Mucosa of rectum (tissue), 2 donors: ENCODE measurements around the gene CHMP4B.
A peak's percentile ranks its signal among the peaks of the same experiment; 100 is the strongest.

Experiments used
- H3K27ac ChIP-seq, 2 donors: one replicate each; pipeline ENCODE4 v1.7.0; 2013; ENCODE audit warnings: inconsistent platforms in 2 of 2, low read depth in 2 of 2, low read length in 2 of 2
- H3K27me3 ChIP-seq, 2 donors: one replicate each; pipeline ENCODE4 v1.7.0; 2013; ENCODE audit warnings: low read length in 2 of 2; ENCODE audit not compliant: control insufficient read depth in 2 of 2, insufficient read depth in 2 of 2
- H3K36me3 ChIP-seq, 2 donors: one replicate each; pipeline ENCODE4 v1.7.0; 2013; ENCODE audit warnings: low read length in 2 of 2; ENCODE audit not compliant: control insufficient read depth in 2 of 2, insufficient read depth in 2 of 2
- H3K4me1 ChIP-seq, 2 donors: one replicate each; pipeline ENCODE4 v1.7.0; 2013; ENCODE audit warnings: low read length in 2 of 2, mild to moderate bottlenecking in 1 of 2; ENCODE audit not compliant: control insufficient read depth in 2 of 2, insufficient read depth in 2 of 2
- H3K4me3 ChIP-seq, 2 donors: one replicate each; pipeline ENCODE4 v1.7.0; 2013; ENCODE audit warnings: low read length in 2 of 2
- H3K9ac ChIP-seq, 2 donors: one replicate each; pipeline ENCODE4 v1.7.0; 2013; ENCODE audit warnings: low read length in 2 of 2, low read depth in 1 of 2, mild to moderate bottlenecking in 1 of 2
- H3K9me3 ChIP-seq, 2 donors: one replicate each; pipeline ENCODE4 v1.7.0; 2013; ENCODE audit warnings: low read length in 2 of 2; ENCODE audit not compliant: control insufficient read depth in 2 of 2
- donor health status: healthy.
- donor health status: Normal muscosa, but diverticular disease.

The CHMP4B gene

GRCh38 chr20:33835615-33836172 is 24.5 kb downstream of the CHMP4B start:
- Histone ChIP-seq H3K27ac (no peak overlapping the region), H3K9me3 (no peaks in the 10 kb centered on the region), H3K36me3 (peaks cover 0 to 7% of the 10 kb centered on the region in 2 donors), H3K27me3 (no peaks in the 10 kb centered on the region), H3K4me3 (no peak overlapping the region), H3K9ac (no peak overlapping the region), H3K4me1 (peaks cover 70 to 73% of the 10 kb centered on the region in 2 donors)

GRCh38 chr20:33836277-33836676 is 25.1 kb downstream of the CHMP4B start:
- Histone ChIP-seq H3K4me1 (peaks cover 69 to 73% of the 10 kb centered on the region in 2 donors), H3K9ac (no peak overlapping the region), H3K36me3 (peaks cover 0 to 7% of the 10 kb centered on the region in 2 donors), H3K4me3 (peak overlapping the region in 1 of 2 donors; percentile 21), H3K9me3 (no peaks in the 10 kb centered on the region), H3K27ac (peak overlapping the region; percentile 74 to 75), H3K27me3 (no peaks in the 10 kb centered on the region)

- H3K9ac ChIP-seq, result peak overlapping the region in 1 of 2 donors; percentile 36
- peaks cover 0 to 7% of the 10 kb centered on the region in 2 donors for H3K36me3 ChIP-seq
- H3K27me3 ChIP-seq, result no peaks in the 10 kb centered on the region
- H3K4me3 ChIP-seq, result no peak overlapping the region
- H3K9me3 ChIP-seq, result no peaks in the 10 kb centered on the region
- peaks cover 63 to 67% of the 10 kb centered on the region in 2 donors for H3K4me1 ChIP-seq
- H3K27ac ChIP-seq, result peak overlapping the region; percentile 74 to 75
These were observed 26.1 kb downstream of the CHMP4B start for GRCh38 chr20:33837096-33837830.

GRCh38 chr20:33838035-33838864 is 27.1 kb downstream of the CHMP4B start:
- Histone ChIP-seq H3K9ac (peak overlapping the region in 1 of 2 donors; percentile 2), H3K4me3 (peak overlapping the region in 1 of 2 donors; percentile 46), H3K27ac (peak overlapping the region; percentile 74 to 75), H3K4me1 (peaks cover 68 to 72% of the 10 kb centered on the region in 2 donors), H3K27me3 (no peaks in the 10 kb centered on the region), H3K9me3 (no peaks in the 10 kb centered on the region), H3K36me3 (peaks cover 0 to 7% of the 10 kb centered on the region in 2 donors)

- H3K27ac ChIP-seq, result peak overlapping the region; percentile 0 to 75
- H3K4me1 ChIP-seq, result peaks cover 71 to 77% of the 10 kb centered on the region in 2 donors
- no peaks in the 10 kb centered on the region for H3K27me3 ChIP-seq
These were observed 28.4 kb downstream of the CHMP4B start for GRCh38 chr20:33839591-33839990.

GRCh38 chr20:33840160-33840559 is 29.0 kb downstream of the CHMP4B start:
- Histone ChIP-seq H3K9me3 (no peaks in the 10 kb centered on the region), H3K4me3 (no peak overlapping the region), H3K9ac (no peak overlapping the region), H3K36me3 (peaks cover 0 to under 1% of the 10 kb centered on the region in 2 donors), H3K27me3 (no peaks in the 10 kb centered on the region), H3K4me1 (peaks cover 71 to 77% of the 10 kb centered on the region in 2 donors), H3K27ac (no peak overlapping the region)

More at GRCh38 chr20:33839591-33839990, 28.4 kb downstream of the CHMP4B start:
- Histone ChIP-seq H3K36me3 (peaks cover 0 to 6% of the 10 kb centered on the region in 2 donors), H3K9ac (no peak overlapping the region), H3K9me3 (no peaks in the 10 kb centered on the region), H3K4me3 (no peak overlapping the region)

GRCh38 chr20:33840759-33841435 is 29.7 kb downstream of the CHMP4B start:
- Histone ChIP-seq H3K27ac (no peak overlapping the region), H3K9me3 (no peaks in the 10 kb centered on the region), H3K36me3 (no peaks in the 10 kb centered on the region), H3K27me3 (no peaks in the 10 kb centered on the region), H3K4me3 (no peak overlapping the region), H3K9ac (no peak overlapping the region), H3K4me1 (peaks cover 74 to 77% of the 10 kb centered on the region in 2 donors)

GRCh38 chr20:33841436-33841799 is 30.3 kb downstream of the CHMP4B start:
- Histone ChIP-seq H3K27ac (no peak overlapping the region), H3K9ac (no peak overlapping the region), H3K4me1 (peaks cover 73 to 76% of the 10 kb centered on the region in 2 donors), H3K27me3 (no peaks in the 10 kb centered on the region), H3K9me3 (no peaks in the 10 kb centered on the region), H3K4me3 (no peak overlapping the region), H3K36me3 (peaks cover 0 to 4% of the 10 kb centered on the region in 2 donors)

- H3K4me1 ChIP-seq, result peaks cover 70 to 71% of the 10 kb centered on the region in 2 donors
- H3K4me3 ChIP-seq, result no peak overlapping the region
- H3K27ac ChIP-seq, result no peak overlapping the region
- H3K9ac ChIP-seq, result no peak overlapping the region
- no peaks in the 10 kb centered on the region for H3K9me3 ChIP-seq
- H3K27me3 ChIP-seq, result no peaks in the 10 kb centered on the region
- H3K36me3 ChIP-seq, result peaks cover under 1 to 5% of the 10 kb centered on the region in 2 donors
These were observed 31.2 kb downstream of the CHMP4B start for GRCh38 chr20:33842346-33842745.
